Glomerular visceral epithelial cell (primary cell): Measurements from ENCODE around the gene CEP43.

Experiments
- DNase-seq: peaks from one replicate; pipeline ENCODE4 v3.0.0-alpha.2; 2016; ENCODE audit errors: extremely low spot score

CEP43 gene

GRCh38 chr6:166999145-166999883 lies at the start of gene CEP43:
CEP43 (plus strand) TSS chr6:166999397; CDS start chr6:166999413, 16 bp downstream.
- peak; percentile 98 for DNase-seq

- DNase-seq: no peak
These were observed 49.4 kb upstream of the CEP43 start for GRCh38 chr6:166949528-166950442.

- no peak for DNase-seq
These were observed 48.8 kb upstream of the CEP43 start for GRCh38 chr6:166950443-166950821.

GRCh38 chr6:166950892-166951669 lies 48.1 kb upstream of the CEP43 start:
- DNase-seq: peak; percentile 51

GRCh38 chr6:166951670-166952060 lies 47.5 kb upstream of the CEP43 start:
- no peak for DNase-seq

- no peak for DNase-seq
These were observed 47.1 kb upstream of the CEP43 start for GRCh38 chr6:166952121-166952520.

GRCh38 chr6:166952567-166953486 lies 46.4 kb upstream of the CEP43 start:
- no peak for DNase-seq

- no peak for DNase-seq
These were observed 45.0 kb upstream of the CEP43 start for GRCh38 chr6:166954118-166954713.

GRCh38 chr6:166955121-166955864 lies 43.9 kb upstream of the CEP43 start:
- DNase-seq: peak; percentile 6

GRCh38 chr6:166955865-166956443 lies 43.2 kb upstream of the CEP43 start:
- peak; percentile 52 for DNase-seq

GRCh38 chr6:166956444-166957086 lies 42.6 kb upstream of the CEP43 start, which contains the start of gene RNASET2:
RNASET2 (minus strand) TSS chr6:166956550; CDS start chr6:166956182, 368 bp downstream.
- DNase-seq: peak; percentile 93

GRCh38 chr6:166957087-166957804 lies 42.0 kb upstream of the CEP43 start:
- DNase-seq: peak; percentile 58

- DNase-seq: no peak
These were observed 41.5 kb upstream of the CEP43 start for GRCh38 chr6:166957805-166958076.

GRCh38 chr6:166958926-166959861 lies 40.0 kb upstream of the CEP43 start:
- DNase-seq: peak; percentile 13

GRCh38 chr6:166959911-166960608 lies 39.1 kb upstream of the CEP43 start:
- no peak for DNase-seq

- no peak for DNase-seq
These were observed 38.6 kb upstream of the CEP43 start for GRCh38 chr6:166960609-166960978.

GRCh38 chr6:166966268-166966667 lies 32.9 kb upstream of the CEP43 start:
- DNase-seq: no peak
